ENCODE results near the gene TCEA2. TPM values are rescaled to one million over a fixed set of nuclear protein-coding genes. Genes with fewer than 3 reads are reported as not detected.

Gene TCEA2
- total and polyA plus RNA-seq, 2 of the 13 experiments (the other 11 are each of a cell fraction or from before 2014, with no cell fraction given): 28.1 to 33.7 TPM

DNA sequence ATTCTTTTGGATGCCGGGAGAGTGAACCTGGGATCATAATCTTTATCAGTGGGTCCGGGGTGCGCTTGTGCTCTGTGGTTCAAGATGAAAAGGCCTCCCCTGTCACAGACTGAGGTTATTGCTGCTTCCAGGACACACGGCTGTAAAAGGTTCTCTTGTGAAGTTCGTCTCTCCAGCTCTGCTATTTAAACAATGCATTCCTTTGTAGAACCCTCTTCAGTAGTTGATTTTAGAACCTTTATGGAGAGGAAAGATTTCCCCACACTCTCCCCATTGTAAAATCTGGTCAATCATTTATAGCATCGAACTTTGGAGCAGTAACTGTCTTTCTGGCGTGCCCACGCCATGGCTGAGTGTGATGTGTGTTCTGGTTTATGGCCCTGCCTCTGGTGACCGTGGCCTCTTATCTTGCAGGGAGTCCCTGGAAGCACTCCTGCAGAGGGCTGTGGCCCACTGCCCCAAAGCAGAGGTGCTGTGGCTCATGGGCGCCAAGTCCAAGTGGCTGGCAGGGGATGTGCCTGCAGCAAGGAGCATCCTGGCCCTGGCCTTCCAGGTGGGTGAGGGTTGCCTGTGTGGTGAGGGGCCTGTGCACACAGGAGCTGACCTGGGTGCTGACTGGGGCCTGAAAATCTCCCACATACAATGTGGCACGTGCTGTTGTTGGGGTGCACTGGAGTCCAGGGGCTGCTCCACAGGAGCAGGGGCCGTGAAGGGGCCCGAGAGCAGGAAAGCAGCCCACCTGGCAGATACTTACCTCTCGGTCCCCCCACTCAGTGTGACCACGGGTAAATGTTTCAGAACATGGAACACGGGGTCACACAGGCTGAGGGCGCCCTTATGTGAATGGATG lies 38.6 kb upstream of the TCEA2 start (continued):
- TF ChIP-seq, protein P1, sequence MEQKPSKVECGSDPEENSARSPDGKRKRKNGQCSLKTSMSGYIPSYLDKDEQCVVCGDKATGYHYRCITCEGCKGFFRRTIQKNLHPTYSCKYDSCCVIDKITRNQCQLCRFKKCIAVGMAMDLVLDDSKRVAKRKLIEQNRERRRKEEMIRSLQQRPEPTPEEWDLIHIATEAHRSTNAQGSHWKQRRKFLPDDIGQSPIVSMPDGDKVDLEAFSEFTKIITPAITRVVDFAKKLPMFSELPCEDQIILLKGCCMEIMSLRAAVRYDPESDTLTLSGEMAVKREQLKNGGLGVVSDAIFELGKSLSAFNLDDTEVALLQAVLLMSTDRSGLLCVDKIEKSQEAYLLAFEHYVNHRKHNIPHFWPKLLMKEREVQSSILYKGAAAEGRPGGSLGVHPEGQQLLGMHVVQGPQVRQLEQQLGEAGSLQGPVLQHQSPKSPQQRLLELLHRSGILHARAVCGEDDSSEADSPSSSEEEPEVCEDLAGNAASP (CRISPR knock-in tag; IDR thresholded peaks at IDR 0.05; ENCODE audit: borderline replicate concordance): peak; percentile 76
- TF ChIP-seq ZNF878 (CRISPR knock-in tag; IDR thresholded peaks at IDR 0.05) (no peak), ZNF644 (CRISPR knock-in tag; IDR thresholded peaks at IDR 0.05; ENCODE audit: low read depth) (peak; percentile 64; the same call in 1 of the 2 replicates), NFRKB (IDR thresholded peaks at IDR 0.05) (0 out of 2 replicates have a peak, but pooled peaks have one; percentile 23), ZNF782 (CRISPR knock-in tag; IDR thresholded peaks at IDR 0.05; ENCODE audit: borderline replicate concordance) (no peak; the same call in 1 of the 2 replicates), KMT2B (CRISPR knock-in tag; IDR thresholded peaks at IDR 0.05) (no peak; the same call in 1 of the 2 replicates), IRX3 (CRISPR knock-in tag; IDR thresholded peaks at IDR 0.05; ENCODE audit: borderline replicate concordance, low read depth) (peak; percentile 80; the same call in 1 of the 2 replicates), NR3C1 (CRISPR knock-in tag; IDR thresholded peaks at IDR 0.05) (no peak), HMGA1 (CRISPR knock-in tag; conservative IDR thresholded peaks at IDR 0.05) (0 out of 2 replicates have a peak, but pooled peaks have one; percentile 74), SMAD9 (CRISPR knock-in tag; IDR thresholded peaks at IDR 0.05) (no peak), ZSCAN29 (CRISPR knock-in tag; conservative IDR thresholded peaks at IDR 0.05) (no peak), SETDB1 (CRISPR knock-in tag; IDR thresholded peaks at IDR 0.05; ENCODE audit: borderline replicate concordance) (no peak), PAX8 (CRISPR knock-in tag; IDR thresholded peaks at IDR 0.05; ENCODE audit: borderline replicate concordance) (0 out of 2 replicates have a peak, but pooled peaks have one; percentile 56), ZFYVE20 (CRISPR knock-in tag; IDR thresholded peaks at IDR 0.05; ENCODE audit: borderline replicate concordance, low read depth) (no peak; the same call in 1 of the 2 replicates), ZNF501 (CRISPR knock-in tag; IDR thresholded peaks at IDR 0.05) (no peak), ZNF841 (CRISPR knock-in tag; IDR thresholded peaks at IDR 0.05; ENCODE audit: borderline replicate concordance) (no peak)
- TF ChIP-seq, protein P2, sequence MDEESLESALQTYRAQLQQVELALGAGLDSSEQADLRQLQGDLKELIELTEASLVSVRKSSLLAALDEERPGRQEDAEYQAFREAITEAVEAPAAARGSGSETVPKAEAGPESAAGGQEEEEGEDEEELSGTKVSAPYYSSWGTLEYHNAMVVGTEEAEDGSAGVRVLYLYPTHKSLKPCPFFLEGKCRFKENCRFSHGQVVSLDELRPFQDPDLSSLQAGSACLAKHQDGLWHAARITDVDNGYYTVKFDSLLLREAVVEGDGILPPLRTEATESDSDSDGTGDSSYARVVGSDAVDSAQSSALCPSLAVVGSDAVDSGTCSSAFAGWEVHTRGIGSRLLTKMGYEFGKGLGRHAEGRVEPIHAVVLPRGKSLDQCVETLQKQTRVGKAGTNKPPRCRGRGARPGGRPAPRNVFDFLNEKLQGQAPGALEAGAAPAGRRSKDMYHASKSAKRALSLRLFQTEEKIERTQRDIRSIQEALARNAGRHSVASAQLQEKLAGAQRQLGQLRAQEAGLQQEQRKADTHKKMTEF (CRISPR knock-in tag; IDR thresholded peaks at IDR 0.05): peak; percentile 67
- TF ChIP-seq, protein P3, sequence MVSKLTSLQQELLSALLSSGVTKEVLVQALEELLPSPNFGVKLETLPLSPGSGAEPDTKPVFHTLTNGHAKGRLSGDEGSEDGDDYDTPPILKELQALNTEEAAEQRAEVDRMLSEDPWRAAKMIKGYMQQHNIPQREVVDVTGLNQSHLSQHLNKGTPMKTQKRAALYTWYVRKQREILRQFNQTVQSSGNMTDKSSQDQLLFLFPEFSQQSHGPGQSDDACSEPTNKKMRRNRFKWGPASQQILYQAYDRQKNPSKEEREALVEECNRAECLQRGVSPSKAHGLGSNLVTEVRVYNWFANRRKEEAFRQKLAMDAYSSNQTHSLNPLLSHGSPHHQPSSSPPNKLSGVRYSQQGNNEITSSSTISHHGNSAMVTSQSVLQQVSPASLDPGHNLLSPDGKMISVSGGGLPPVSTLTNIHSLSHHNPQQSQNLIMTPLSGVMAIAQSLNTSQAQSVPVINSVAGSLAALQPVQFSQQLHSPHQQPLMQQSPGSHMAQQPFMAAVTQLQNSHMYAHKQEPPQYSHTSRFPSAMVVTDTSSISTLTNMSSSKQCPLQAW (CRISPR knock-in tag; IDR thresholded peaks at IDR 0.05): peak; percentile 99
- TF ChIP-seq, protein P4, sequence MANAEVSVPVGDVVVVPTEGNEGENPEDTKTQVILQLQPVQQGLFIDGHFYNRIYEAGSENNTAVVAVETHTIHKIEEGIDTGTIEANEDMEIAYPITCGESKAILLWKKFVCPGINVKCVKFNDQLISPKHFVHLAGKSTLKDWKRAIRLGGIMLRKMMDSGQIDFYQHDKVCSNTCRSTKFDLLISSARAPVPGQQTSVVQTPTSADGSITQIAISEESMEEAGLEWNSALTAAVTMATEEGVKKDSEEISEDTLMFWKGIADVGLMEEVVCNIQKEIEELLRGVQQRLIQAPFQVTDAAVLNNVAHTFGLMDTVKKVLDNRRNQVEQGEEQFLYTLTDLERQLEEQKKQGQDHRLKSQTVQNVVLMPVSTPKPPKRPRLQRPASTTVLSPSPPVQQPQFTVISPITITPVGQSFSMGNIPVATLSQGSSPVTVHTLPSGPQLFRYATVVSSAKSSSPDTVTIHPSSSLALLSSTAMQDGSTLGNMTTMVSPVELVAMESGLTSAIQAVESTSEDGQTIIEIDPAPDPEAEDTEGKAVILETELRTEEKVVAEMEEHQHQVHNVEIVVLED (CRISPR knock-in tag; IDR thresholded peaks at IDR 0.05; ENCODE audit: borderline replicate concordance): peak; percentile 77; the same call in 1 of the 2 replicates
- TF ChIP-seq, protein P5, sequence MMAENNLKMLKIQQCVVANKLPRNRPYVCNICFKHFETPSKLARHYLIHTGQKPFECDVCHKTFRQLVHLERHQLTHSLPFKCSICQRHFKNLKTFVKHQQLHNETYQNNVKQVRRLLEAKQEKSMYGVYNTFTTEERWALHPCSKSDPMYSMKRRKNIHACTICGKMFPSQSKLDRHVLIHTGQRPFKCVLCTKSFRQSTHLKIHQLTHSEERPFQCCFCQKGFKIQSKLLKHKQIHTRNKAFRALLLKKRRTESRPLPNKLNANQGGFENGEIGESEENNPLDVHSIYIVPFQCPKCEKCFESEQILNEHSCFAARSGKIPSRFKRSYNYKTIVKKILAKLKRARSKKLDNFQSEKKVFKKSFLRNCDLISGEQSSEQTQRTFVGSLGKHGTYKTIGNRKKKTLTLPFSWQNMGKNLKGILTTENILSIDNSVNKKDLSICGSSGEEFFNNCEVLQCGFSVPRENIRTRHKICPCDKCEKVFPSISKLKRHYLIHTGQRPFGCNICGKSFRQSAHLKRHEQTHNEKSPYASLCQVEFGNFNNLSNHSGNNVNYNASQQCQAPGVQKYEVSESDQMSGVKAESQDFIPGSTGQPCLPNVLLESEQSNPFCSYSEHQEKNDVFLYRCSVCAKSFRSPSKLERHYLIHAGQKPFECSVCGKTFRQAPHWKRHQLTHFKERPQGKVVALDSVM (CRISPR knock-in tag; IDR thresholded peaks at IDR 0.05): no peak
